Thyroid gland (tissue), 4 donors: ENCODE data around the gene INPP4B.

Source experiments
- POLR2A ChIP-seq, 2 donors: fragments of 450-650 bp; IDR thresholded peaks; one replicate each; pipeline ENCODE4 v1.6.1; 2017; ENCODE audit warnings: antibody characterized with exemption in 2 of 2, mild to moderate bottlenecking in 2 of 2, moderate library complexity in 1 of 2
- TF ChIP-seq, protein P1 (sequence below), 6 experiments: fragments of 200-600 bp in 3 of 6; fragments of 450-650 bp in 3 of 6; sonication (generic) in 3 of 6; IDR thresholded peaks; one replicate each; pipeline ENCODE4 v1.5.1; 2016 to 2019; ENCODE audit warnings: antibody characterized with exemption in 6 of 6, mild to moderate bottlenecking in 2 of 6, inconsistent platforms in 1 of 6, moderate library complexity in 1 of 6

DNA sequence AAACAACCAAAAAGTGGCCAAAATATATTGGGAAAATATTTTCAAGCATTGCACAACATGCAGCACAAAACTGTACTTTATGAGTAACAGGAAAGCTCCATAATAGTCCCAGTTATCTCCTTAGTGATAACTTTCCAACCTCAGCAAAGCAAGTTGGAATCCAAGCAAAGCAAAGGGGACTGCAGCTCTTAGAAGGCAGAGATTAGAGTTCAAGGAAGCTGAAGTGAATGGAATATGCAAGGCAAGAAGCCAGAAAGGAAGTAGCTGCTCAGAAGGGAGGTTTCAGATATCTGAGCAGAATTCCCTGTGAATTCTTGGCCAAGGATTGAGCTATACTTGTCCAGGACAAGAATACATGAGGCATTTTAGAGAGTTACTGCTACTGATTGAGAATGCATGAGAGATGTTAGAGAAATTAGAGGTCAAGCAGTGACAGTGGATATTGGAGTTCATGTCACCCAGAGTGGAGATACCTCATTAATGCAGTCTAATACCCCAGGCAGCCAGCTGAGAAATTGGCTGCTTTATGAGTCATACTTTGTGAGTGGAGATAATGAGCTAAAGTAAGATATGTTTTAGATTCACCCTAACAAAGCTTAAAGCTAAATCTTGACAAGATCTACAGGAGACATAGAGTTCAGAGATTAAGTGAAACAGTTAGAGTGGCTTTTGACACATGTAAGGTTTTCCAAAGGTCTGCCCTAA is 102.8 kb downstream of the INPP4B start:
- TF ChIP-seq, protein P1, sequence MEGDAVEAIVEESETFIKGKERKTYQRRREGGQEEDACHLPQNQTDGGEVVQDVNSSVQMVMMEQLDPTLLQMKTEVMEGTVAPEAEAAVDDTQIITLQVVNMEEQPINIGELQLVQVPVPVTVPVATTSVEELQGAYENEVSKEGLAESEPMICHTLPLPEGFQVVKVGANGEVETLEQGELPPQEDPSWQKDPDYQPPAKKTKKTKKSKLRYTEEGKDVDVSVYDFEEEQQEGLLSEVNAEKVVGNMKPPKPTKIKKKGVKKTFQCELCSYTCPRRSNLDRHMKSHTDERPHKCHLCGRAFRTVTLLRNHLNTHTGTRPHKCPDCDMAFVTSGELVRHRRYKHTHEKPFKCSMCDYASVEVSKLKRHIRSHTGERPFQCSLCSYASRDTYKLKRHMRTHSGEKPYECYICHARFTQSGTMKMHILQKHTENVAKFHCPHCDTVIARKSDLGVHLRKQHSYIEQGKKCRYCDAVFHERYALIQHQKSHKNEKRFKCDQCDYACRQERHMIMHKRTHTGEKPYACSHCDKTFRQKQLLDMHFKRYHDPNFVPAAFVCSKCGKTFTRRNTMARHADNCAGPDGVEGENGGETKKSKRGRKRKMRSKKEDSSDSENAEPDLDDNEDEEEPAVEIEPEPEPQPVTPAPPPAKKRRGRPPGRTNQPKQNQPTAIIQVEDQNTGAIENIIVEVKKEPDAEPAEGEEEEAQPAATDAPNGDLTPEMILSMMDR (IDR thresholded peaks at IDR 0.05) = no peak
- no peak for TF ChIP-seq POLR2A (IDR thresholded peaks at IDR 0.05)
